Neutrophil (primary cell): ENCODE measurements around the gene TTLL7.

Experiments
- H3K27ac ChIP-seq: fragments of 200-600 bp; sonication (generic); 2 replicates; pipeline ENCODE4 v1.5.1; 2016; ENCODE audit warnings: mild to moderate bottlenecking, moderate library complexity
- H3K27me3 ChIP-seq: fragments of 200-600 bp; sonication (generic); 2 replicates; pipeline ENCODE4 v1.6.0; 2016; ENCODE audit warnings: mild to moderate bottlenecking
- H3K36me3 ChIP-seq: fragments of 200-600 bp; sonication (generic); 2 replicates; pipeline ENCODE4 v1.5.1; 2017
- H3K4me1 ChIP-seq, 2 experiments: fragments of 200-600 bp in 1 of 2; sonication (generic) in 1 of 2; 1 replicate in 1 of 2; 2 replicates in 1 of 2; pipeline versions ENCODE4 v1.5.1 to v1.6.1; 2013 to 2016; ENCODE audit warnings: low read depth in 1 of 2, low read length in 1 of 2, mild to moderate bottlenecking in 1 of 2, moderate library complexity in 1 of 2; ENCODE audit not compliant: control insufficient read depth in 1 of 2, insufficient read depth in 1 of 2
- H3K4me3 ChIP-seq, 2 experiments: fragments of 200-600 bp in 1 of 2; sonication (generic) in 1 of 2; 1 replicate in 1 of 2; 2 replicates in 1 of 2; pipeline ENCODE4 v1.5.1; 2013 to 2016; ENCODE audit warnings: low read depth in 1 of 2, low read length in 1 of 2, mild to moderate bottlenecking in 1 of 2, moderate library complexity in 1 of 2
- H3K9me3 ChIP-seq: fragments of 200-600 bp; sonication (generic); 2 replicates; pipeline ENCODE4 v1.5.1; 2016
- CTCF ChIP-seq: fragments of 200-600 bp; sonication (generic); IDR thresholded peaks from 2 replicates; pipeline ENCODE4 v1.5.1; 2016; ENCODE audit warnings: antibody characterized with exemption

The TTLL7 gene

GRCh38 chr1:84010136-84010535 lies 11.2 kb upstream of the TTLL7 start:
- no peaks in the 10 kb centered on the region for H3K4me1 ChIP-seq
- H3K27me3 ChIP-seq = no peaks in the 10 kb centered on the region
- no peak overlapping the region for H3K4me3 ChIP-seq
- H3K36me3 ChIP-seq = no peaks in the 10 kb centered on the region
- no peaks in the 10 kb centered on the region for H3K9me3 ChIP-seq
- H3K27ac ChIP-seq = no peak overlapping the region
- TF ChIP-seq CTCF = no peak

- H3K27me3 ChIP-seq = no peaks in the 10 kb centered on the region
- no peaks in the 10 kb centered on the region for H3K9me3 ChIP-seq
- H3K4me3 ChIP-seq = no peak overlapping the region
- no peaks in the 10 kb centered on the region for H3K4me1 ChIP-seq
- no peak for TF ChIP-seq CTCF
- no peaks in the 10 kb centered on the region for H3K36me3 ChIP-seq
- no peak overlapping the region for H3K27ac ChIP-seq
Measured at GRCh38 chr1:84008631-84009030, 9.7 kb upstream of the TTLL7 start.

GRCh38 chr1:84006591-84006990 lies 7.7 kb upstream of the TTLL7 start:
- no peaks in the 10 kb centered on the region for H3K36me3 ChIP-seq
- H3K9me3 ChIP-seq = no peaks in the 10 kb centered on the region
- no peaks in the 10 kb centered on the region for H3K4me1 ChIP-seq
- H3K27ac ChIP-seq = no peak overlapping the region
- H3K27me3 ChIP-seq = peaks cover 11% of the 10 kb centered on the region
- no peak for TF ChIP-seq CTCF
- H3K4me3 ChIP-seq = no peak overlapping the region

GRCh38 chr1:84001501-84001900 lies 2.6 kb upstream of the TTLL7 start:
- Histone ChIP-seq H3K27me3 (peaks cover 62% of the 10 kb centered on the region), H3K27ac (no peak overlapping the region), H3K36me3 (no peaks in the 10 kb centered on the region), H3K9me3 (no peaks in the 10 kb centered on the region), H3K4me1 (peaks cover 0 to 12% of the 10 kb centered on the region in 2 experiments), H3K4me3 (no peak overlapping the region)
- TF ChIP-seq CTCF = no peak

- Histone ChIP-seq H3K27ac (no peak overlapping the region), H3K4me1 (peaks cover 0 to 12% of the 10 kb centered on the region in 2 experiments), H3K27me3 (peaks cover 67% of the 10 kb centered on the region), H3K9me3 (no peaks in the 10 kb centered on the region), H3K36me3 (no peaks in the 10 kb centered on the region), H3K4me3 (no peak overlapping the region)
- no peak for TF ChIP-seq CTCF
Measured at GRCh38 chr1:84000954-84001495, 2.1 kb upstream of the TTLL7 start.
